ENCODE data around the gene SIN3B. TPM values are rescaled to one million over a fixed set of nuclear protein-coding genes. Genes with fewer than 3 reads are reported as not detected.
A peak's percentile ranks its signal among the peaks of the same experiment; 100 is the strongest.

The SIN3B gene
- total RNA-seq, 2 experiments from 2014 or later, result 27.6 to 28.5 TPM

GRCh38 chr19:16830679-16831078 is 1.5 kb downstream of the SIN3B start:
- peaks cover 10% of the 10 kb centered on the region for H3K27me3 Mint-ChIP-seq
- CTCF ChIA-PET, result interaction anchor here (0.5 to 1.1 kb wide), 2 partner anchors 51 to 462 kb away, joined by 3 to 4 read pairs; no protein-coding TSS in a partner anchor
- peak overlapping the region; percentile 82 for H3K27ac Mint-ChIP-seq
- peaks cover 36% of the 10 kb centered on the region for H3K4me1 Mint-ChIP-seq
- ATAC-seq (peak; percentile 16), DNase-seq (no peak)
- POLR2A ChIA-PET, result no interaction called here
- intact Hi-C loops (cut with DNase I, micrococcal nuclease), result no loop called here
- peaks cover 30% of the 10 kb centered on the region for H3K36me3 Mint-ChIP-seq (ENCODE audit: low read depth)
- no peaks in the 10 kb centered on the region for H3K9me3 Mint-ChIP-seq (ENCODE audit: low read depth)
- H3K4me3 Mint-ChIP-seq, result peak overlapping the region; percentile 79

DNA sequence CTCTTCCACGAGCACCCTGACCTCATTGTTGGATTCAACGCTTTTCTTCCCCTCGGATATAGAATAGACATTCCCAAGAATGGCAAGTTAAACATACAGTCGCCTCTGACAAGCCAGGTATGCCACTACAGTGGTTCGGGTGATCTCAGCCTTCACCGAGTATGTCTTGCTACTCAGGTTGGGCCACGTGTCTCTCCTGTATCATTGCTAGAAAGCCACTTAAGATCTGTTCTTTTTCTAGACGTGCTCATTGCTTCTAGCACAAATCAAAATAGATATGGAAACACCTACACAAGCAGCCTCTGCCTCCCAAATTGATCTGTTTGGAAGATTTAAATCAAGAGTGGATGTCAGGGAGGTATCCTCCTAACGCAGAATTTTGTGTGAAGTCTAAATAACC is 2.3 kb downstream of the SIN3B start:
- intact Hi-C loops (cut with DNase I, micrococcal nuclease), result no loop called here
- ATAC-seq (no peak), DNase-seq (no peak)
- Mint-ChIP-seq H3K27ac (peak overlapping the region; percentile 33), H3K9me3 (ENCODE audit: low read depth) (no peaks in the 10 kb centered on the region), H3K27me3 (peaks cover 7% of the 10 kb centered on the region), H3K36me3 (ENCODE audit: low read depth) (peaks cover 33% of the 10 kb centered on the region), H3K4me1 (peaks cover 40% of the 10 kb centered on the region), H3K4me3 (no peak overlapping the region)
- CTCF ChIA-PET, result no interaction called here
- POLR2A ChIA-PET, result no interaction called here

DNA sequence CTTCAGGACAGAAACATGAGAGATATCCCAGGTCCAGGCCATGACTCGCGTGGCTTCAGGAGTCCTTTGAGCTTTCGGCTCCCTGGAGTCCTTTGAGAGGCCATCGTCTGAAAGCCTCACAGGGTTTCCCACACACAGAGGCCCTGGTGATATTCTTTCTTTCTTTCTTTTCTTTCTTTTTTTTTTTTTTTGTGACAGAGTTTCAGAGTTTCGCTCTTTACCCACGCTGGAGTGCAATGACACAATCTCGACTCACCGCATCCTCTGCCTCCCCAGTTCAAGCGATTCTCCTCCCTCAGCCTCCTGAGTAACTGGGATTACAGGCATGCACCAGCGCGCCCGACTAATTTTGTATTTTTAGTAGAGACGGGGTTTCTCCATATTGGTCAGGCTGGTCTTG is 5.5 kb downstream of the SIN3B start:
- peaks cover 42% of the 10 kb centered on the region for H3K36me3 Mint-ChIP-seq (ENCODE audit: low read depth)
- POLR2A ChIA-PET, result no interaction called here
- intact Hi-C loops (cut with DNase I, micrococcal nuclease), result no loop called here
- peak overlapping the region; percentile 72 for H3K27ac Mint-ChIP-seq
- ATAC-seq, result peak; percentile 56
- CTCF ChIA-PET, result interaction anchor here (0.6 kb wide), 1 partner anchor 258 kb away, joined by 3 read pairs; no protein-coding TSS in a partner anchor
- no peaks in the 10 kb centered on the region for H3K9me3 Mint-ChIP-seq (ENCODE audit: low read depth)
- H3K4me1 Mint-ChIP-seq, result peaks cover 38% of the 10 kb centered on the region
- no peak overlapping the region for H3K4me3 Mint-ChIP-seq
- peak; percentile 60 for DNase-seq
- H3K27me3 Mint-ChIP-seq, result no peaks in the 10 kb centered on the region

GRCh38 chr19:16836115-16837034 is 7.2 kb downstream of the SIN3B start:
- Mint-ChIP-seq H3K27ac (no peak overlapping the region), H3K9me3 (ENCODE audit: low read depth) (no peaks in the 10 kb centered on the region), H3K27me3 (no peaks in the 10 kb centered on the region), H3K4me3 (no peak overlapping the region), H3K36me3 (ENCODE audit: low read depth) (peaks cover 38% of the 10 kb centered on the region), H3K4me1 (peaks cover 26% of the 10 kb centered on the region)
- POLR2A ChIA-PET, result no interaction called here
- intact Hi-C loops (cut with DNase I, micrococcal nuclease), result no loop called here
- ATAC-seq, result no peak
- CTCF ChIA-PET, result no interaction called here
- peak; percentile 36 for DNase-seq

DNA sequence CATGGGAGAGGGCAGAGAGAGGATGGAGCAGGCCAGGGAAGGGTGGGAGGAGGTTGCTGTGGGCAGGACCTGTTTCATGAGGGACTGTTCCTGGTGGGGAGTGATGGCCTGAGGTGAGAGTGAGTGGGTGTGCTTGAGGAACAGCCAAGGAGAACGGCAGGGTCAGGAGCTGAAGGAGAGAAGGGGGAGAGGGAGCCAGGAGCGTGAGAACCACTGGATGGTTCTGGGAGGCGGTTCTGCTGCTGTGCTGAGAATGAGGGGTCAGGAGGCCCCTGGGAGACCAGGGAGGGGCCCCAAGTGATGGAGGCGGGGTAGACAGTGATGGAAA is 7.8 kb downstream of the SIN3B start:
- POLR2A ChIA-PET, result no interaction called here
- H3K9me3 Mint-ChIP-seq (ENCODE audit: low read depth), result no peaks in the 10 kb centered on the region
- no peaks in the 10 kb centered on the region for H3K27me3 Mint-ChIP-seq
- no peak overlapping the region for H3K4me3 Mint-ChIP-seq
- DNase-seq, result no peak
- H3K4me1 Mint-ChIP-seq, result peaks cover 22% of the 10 kb centered on the region
- CTCF ChIA-PET, result no interaction called here
- ATAC-seq, result no peak
- intact Hi-C loops (cut with DNase I, micrococcal nuclease), result no loop called here
- peaks cover 32% of the 10 kb centered on the region for H3K36me3 Mint-ChIP-seq (ENCODE audit: low read depth)
- H3K27ac Mint-ChIP-seq, result no peak overlapping the region

DNA sequence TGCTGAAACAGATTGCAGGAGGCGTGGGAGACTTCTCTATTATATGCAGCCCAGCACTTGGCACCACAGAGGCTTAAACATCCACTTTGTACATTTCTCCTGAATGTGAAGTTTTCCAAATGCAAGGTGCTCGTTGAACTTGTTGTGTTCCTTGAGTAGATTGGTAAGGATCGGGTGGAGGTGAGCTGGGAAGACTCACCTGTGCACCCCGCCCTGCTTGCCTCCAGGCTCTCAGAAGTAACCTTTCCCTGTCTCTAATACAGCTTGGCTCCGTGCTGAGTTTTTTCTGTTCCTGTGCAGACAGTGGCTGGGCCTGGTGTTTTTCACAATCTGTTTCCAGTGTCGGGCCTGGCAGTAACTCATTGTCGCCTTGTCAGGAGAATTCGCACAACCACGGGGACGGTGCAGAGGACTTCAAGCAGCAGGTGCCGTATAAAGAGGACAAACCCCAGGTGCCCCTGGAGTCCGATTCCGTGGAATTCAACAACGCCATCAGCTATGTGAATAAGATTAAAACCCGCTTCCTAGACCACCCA is 12.3 kb downstream of the SIN3B start:
- Mint-ChIP-seq H3K27ac (no peak overlapping the region), H3K4me1 (peaks cover 4% of the 10 kb centered on the region), H3K36me3 (ENCODE audit: low read depth) (peaks cover 22% of the 10 kb centered on the region), H3K9me3 (ENCODE audit: low read depth) (no peaks in the 10 kb centered on the region), H3K27me3 (no peaks in the 10 kb centered on the region), H3K4me3 (no peak overlapping the region)
- intact Hi-C loops (cut with DNase I, micrococcal nuclease), result no loop called here
- DNase-seq, result no peak
- CTCF ChIA-PET, result no interaction called here
- ATAC-seq, result no peak
- POLR2A ChIA-PET, result no interaction called here

GRCh38 chr19:16846901-16847300 is 17.7 kb downstream of the SIN3B start:
- ChIA-PET CTCF (no interaction called here), POLR2A (no interaction called here)
- intact Hi-C loops (cut with DNase I, micrococcal nuclease), result no loop called here
- H3K9me3 Mint-ChIP-seq (ENCODE audit: low read depth), result no peaks in the 10 kb centered on the region
- H3K4me1 Mint-ChIP-seq, result no peaks in the 10 kb centered on the region
- DNase-seq, result no peak
- peaks cover 38% of the 10 kb centered on the region for H3K36me3 Mint-ChIP-seq (ENCODE audit: low read depth)
- no peak overlapping the region for H3K27ac Mint-ChIP-seq
- ATAC-seq, result no peak
- H3K4me3 Mint-ChIP-seq, result no peak overlapping the region
- H3K27me3 Mint-ChIP-seq, result no peaks in the 10 kb centered on the region

- DNase-seq (no peak), ATAC-seq (no peak)
- ChIA-PET POLR2A (no interaction called here), CTCF (no interaction called here)
- Mint-ChIP-seq H3K36me3 (ENCODE audit: low read depth) (peaks cover 41% of the 10 kb centered on the region), H3K4me3 (no peak overlapping the region), H3K9me3 (ENCODE audit: low read depth) (no peaks in the 10 kb centered on the region), H3K27me3 (no peaks in the 10 kb centered on the region), H3K4me1 (no peaks in the 10 kb centered on the region), H3K27ac (no peak overlapping the region)
- intact Hi-C loops (cut with DNase I, micrococcal nuclease), result no loop called here
Measured at GRCh38 chr19:16847430-16847829, 18.2 kb downstream of the SIN3B start.

- Mint-ChIP-seq H3K4me1 (no peaks in the 10 kb centered on the region), H3K4me3 (no peak overlapping the region), H3K36me3 (ENCODE audit: low read depth) (peaks cover 38% of the 10 kb centered on the region), H3K27ac (no peak overlapping the region), H3K27me3 (no peaks in the 10 kb centered on the region), H3K9me3 (ENCODE audit: low read depth) (no peaks in the 10 kb centered on the region)
- ChIA-PET POLR2A (no interaction called here), CTCF (interaction anchor here (0.6 kb wide), 1 partner anchor 129 kb away, joined by 3 read pairs; no protein-coding TSS in a partner anchor)
- DNase-seq, result no peak
- intact Hi-C loops (cut with DNase I, micrococcal nuclease), result no loop called here
- no peak for ATAC-seq
Measured at GRCh38 chr19:16849168-16849567, 20.0 kb downstream of the SIN3B start.

DNA sequence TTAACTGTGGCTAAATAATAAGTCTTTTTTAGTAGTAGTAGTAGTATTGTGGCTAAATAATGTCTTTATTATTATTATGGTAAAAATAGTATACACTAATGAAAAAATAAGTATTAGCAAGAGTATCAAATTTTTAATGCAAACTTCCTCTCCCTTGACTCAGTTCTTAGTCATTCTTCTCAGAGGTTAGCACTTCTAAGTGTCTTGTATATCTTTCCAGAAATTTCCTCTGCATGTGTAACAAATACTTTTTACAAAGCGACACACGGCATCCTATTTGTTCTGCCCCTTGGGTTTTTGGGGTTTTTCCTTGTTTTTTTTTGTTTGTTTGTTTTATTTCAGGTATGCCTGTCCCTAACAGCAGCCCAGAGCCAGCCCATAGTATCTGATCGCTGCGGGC is 20.9 kb downstream of the SIN3B start:
- no peak overlapping the region for H3K4me3 Mint-ChIP-seq
- H3K27me3 Mint-ChIP-seq, result no peaks in the 10 kb centered on the region
- no peaks in the 10 kb centered on the region for H3K9me3 Mint-ChIP-seq (ENCODE audit: low read depth)
- H3K36me3 Mint-ChIP-seq (ENCODE audit: low read depth), result peaks cover 42% of the 10 kb centered on the region
- no peak for ATAC-seq
- POLR2A ChIA-PET, result interaction anchor here (0.5 kb wide), 1 partner anchor 46 kb away, joined by 3 read pairs; no protein-coding TSS in a partner anchor
- intact Hi-C loops (cut with DNase I, micrococcal nuclease), result no loop called here
- DNase-seq, result no peak
- no peaks in the 10 kb centered on the region for H3K4me1 Mint-ChIP-seq
- H3K27ac Mint-ChIP-seq, result no peak overlapping the region
- CTCF ChIA-PET, result no interaction called here

DNA sequence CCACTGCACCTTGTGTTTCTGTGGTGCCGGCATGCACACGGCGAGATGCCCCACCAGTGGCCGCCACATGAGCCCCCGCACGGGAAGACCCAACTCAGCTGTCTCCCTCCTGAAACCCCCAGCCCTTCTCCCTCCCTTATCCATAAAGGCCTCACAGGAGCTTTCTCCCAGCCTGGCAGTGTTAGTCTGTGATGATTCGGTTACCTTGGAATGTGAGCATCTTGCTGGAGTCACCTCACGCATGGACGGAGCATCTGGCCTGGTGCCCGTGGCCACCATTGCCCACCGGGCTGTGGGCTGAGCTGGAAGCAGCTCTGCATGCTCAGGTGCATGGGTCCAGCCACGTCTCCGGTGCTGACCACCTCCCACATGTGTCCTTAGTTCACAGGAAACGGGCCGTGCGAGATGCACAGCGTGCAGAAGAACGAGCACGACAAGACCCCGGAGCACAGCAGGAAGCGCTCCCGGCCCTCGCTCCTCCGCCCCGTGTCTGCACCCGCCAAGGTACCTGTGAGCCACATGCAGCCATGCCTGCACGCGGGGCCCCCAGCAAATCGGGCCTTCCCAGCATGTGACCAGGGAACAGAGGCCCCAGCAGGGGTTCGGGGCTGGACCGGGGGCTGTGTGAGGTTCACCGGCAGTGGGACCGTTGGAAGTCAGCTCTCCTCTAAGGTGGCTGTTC is 22.0 kb downstream of the SIN3B start:
- no peak for ATAC-seq

GRCh38 chr19:16853066-16853465 is 23.9 kb downstream of the SIN3B start:
- Mint-ChIP-seq H3K4me1 (no peaks in the 10 kb centered on the region), H3K9me3 (ENCODE audit: low read depth) (no peaks in the 10 kb centered on the region), H3K36me3 (ENCODE audit: low read depth) (peaks cover 38% of the 10 kb centered on the region), H3K4me3 (no peak overlapping the region), H3K27ac (no peak overlapping the region), H3K27me3 (no peaks in the 10 kb centered on the region)
- DNase-seq, result no peak
- ATAC-seq, result no peak
- intact Hi-C loops (cut with DNase I, micrococcal nuclease), result no loop called here
- ChIA-PET POLR2A (no interaction called here), CTCF (no interaction called here)

More for the DNA sequence above, 22.0 kb downstream of the SIN3B start:
- Mint-ChIP-seq H3K27me3 (no peaks in the 10 kb centered on the region), H3K36me3 (ENCODE audit: low read depth) (peaks cover 38% of the 10 kb centered on the region), H3K9me3 (ENCODE audit: low read depth) (no peaks in the 10 kb centered on the region), H3K27ac (no peak overlapping the region), H3K4me1 (no peaks in the 10 kb centered on the region), H3K4me3 (no peak overlapping the region)
- intact Hi-C loops (cut with DNase I, micrococcal nuclease), result no loop called here
- DNase-seq, result no peak
- CTCF ChIA-PET, result no interaction called here
- POLR2A ChIA-PET, result no interaction called here
